HG02588 (cell line): ENCODE data around the gene GSTA3.
"Not testable (repeated sequence)": the region's sequence is repeated elsewhere in the genome, so short reads cannot be mapped to it uniquely, and the experiment has no call there.

Experiments used
- ATAC-seq: cut with Tn5 transposase; IDR thresholded peaks from one replicate; pipeline ENCODE4 v1.9.1; 2021; ENCODE audit warnings: mild to moderate bottlenecking, moderate library complexity; ENCODE audit not compliant: unreplicated experiment

The GSTA3 gene

GRCh38 chr6:52909531-52909930 lies at the start of gene GSTA3:
Gene GSTA3 (minus strand): TSS chr6:52909698. CDS start chr6:52905834, 3,864 bp downstream.
- no peak for ATAC-seq

- ATAC-seq, result no peak
These were observed 49.2 kb upstream of the GSTA3 start for GRCh38 chr6:52958546-52959255.

GRCh38 chr6:52955871-52956270 lies 46.4 kb upstream of the GSTA3 start:
- no peak for ATAC-seq

GRCh38 chr6:52953911-52954839 lies 44.7 kb upstream of the GSTA3 start:
- no peak for ATAC-seq

- ATAC-seq, result no peak
These were observed 36.8 kb upstream of the GSTA3 start for GRCh38 chr6:52946306-52946705.

- ATAC-seq, result not testable (repeated sequence)
These were observed 33.3 kb upstream of the GSTA3 start for GRCh38 chr6:52942821-52943220.

- ATAC-seq, result no peak
These were observed 32.7 kb upstream of the GSTA3 start for GRCh38 chr6:52942221-52942620.

- ATAC-seq, result no peak
These were observed 28.4 kb upstream of the GSTA3 start for GRCh38 chr6:52937908-52938307.

- ATAC-seq, result no peak
These were observed 24.3 kb upstream of the GSTA3 start for GRCh38 chr6:52933778-52934177.

- no peak for ATAC-seq
These were observed 21.9 kb upstream of the GSTA3 start for GRCh38 chr6:52931351-52931750.

GRCh38 chr6:52929321-52930164 lies 20.0 kb upstream of the GSTA3 start:
- no peak for ATAC-seq

- ATAC-seq, result no peak
These were observed 18.0 kb upstream of the GSTA3 start for GRCh38 chr6:52927451-52927850.

GRCh38 chr6:52925919-52926792 lies 16.7 kb upstream of the GSTA3 start:
- no peak for ATAC-seq

GRCh38 chr6:52925042-52925441 lies 15.5 kb upstream of the GSTA3 start:
- ATAC-seq, result no peak

GRCh38 chr6:52923689-52924088 lies 14.2 kb upstream of the GSTA3 start:
- not testable (repeated sequence) for ATAC-seq

GRCh38 chr6:52922161-52922560 lies 12.7 kb upstream of the GSTA3 start:
- no peak for ATAC-seq

- no peak for ATAC-seq
These were observed 12.2 kb upstream of the GSTA3 start for GRCh38 chr6:52921743-52922142.

- not testable (repeated sequence) for ATAC-seq
These were observed 10.0 kb upstream of the GSTA3 start for GRCh38 chr6:52919511-52919910.

- not testable (repeated sequence) for ATAC-seq
These were observed 9.3 kb upstream of the GSTA3 start for GRCh38 chr6:52918771-52919170.
